PC-9 (cell line): ENCODE measurements around the gene NDUFS1. TPM values are rescaled to one million over a fixed set of nuclear protein-coding genes. Genes with fewer than 3 reads are reported as not detected.
A peak's percentile ranks its signal among the peaks of the same experiment; 100 is the strongest.
"Not testable (repeated sequence)": the region's sequence is repeated elsewhere in the genome, so short reads cannot be mapped to it uniquely, and the experiment has no call there.

Source experiments
- BruUV-seq: library from RNA; stranded (reverse); fragments of 400-500 nt; replicated peaks from 2 replicates; lab custom pipeline; 2021; lab: Mats Ljungman, UMichigan
- CTCF ChIA-PET: fragments of 300-600 bp; sonication (Branson Sonifier 250); formaldehyde crosslinking; loops from one replicate; lab custom pipeline; 2022; ENCODE audit warnings: antibody characterized with exemption; lab: Charles Lee
- POLR2A ChIA-PET: fragments of 300-600 bp; sonication (Branson Sonifier 250); formaldehyde crosslinking; loops from one replicate; lab custom pipeline; 2022; ENCODE audit warnings: antibody characterized with exemption; ENCODE audit not compliant: unreplicated experiment; lab: Charles Lee
- DNase-seq, 2 experiments: peaks; one replicate each; pipeline versions ENCODE4 v3.0.0 to v3.0.0-alpha.2; 2015 to 2022; ENCODE audit warnings: mixed read lengths in 1 of 2
- H2AFZ ChIP-seq: fragments of 200-600 bp; sonication (generic); 2 replicates; pipeline ENCODE4 v1.8.1; 2017; ENCODE audit warnings: antibody characterized with exemption
- H3F3A ChIP-seq: fragments of 200-600 bp; sonication (generic); 2 replicates; pipeline ENCODE4 v1.8.1; 2017; ENCODE audit warnings: antibody characterized with exemption, mild to moderate bottlenecking, low read depth; ENCODE audit not compliant: insufficient read depth
- H3K27ac ChIP-seq: fragments of 200-600 bp; sonication (generic); 2 replicates; pipeline ENCODE4 v1.6.1; 2016; ENCODE audit warnings: mixed run types
- H3K27me3 ChIP-seq: fragments of 200-600 bp; sonication (generic); 2 replicates; pipeline ENCODE4 v1.6.1; 2016; ENCODE audit warnings: low read depth, mixed run types; ENCODE audit not compliant: insufficient read depth
- H3K36me3 ChIP-seq: fragments of 200-600 bp; sonication (generic); 2 replicates; pipeline ENCODE4 v1.6.1; 2016; ENCODE audit warnings: low read depth, mixed run types
- H3K4me1 ChIP-seq: fragments of 200-600 bp; sonication (generic); replicated peaks from 2 replicates; pipeline ENCODE4 v1.6.1; 2016; ENCODE audit warnings: mixed run types; ENCODE audit not compliant: insufficient read depth
- H3K4me2 ChIP-seq: fragments of 200-600 bp; sonication (generic); 2 replicates; pipeline ENCODE4 v1.6.1; 2017; ENCODE audit warnings: mixed run types
- H3K4me3 ChIP-seq: fragments of 200-600 bp; sonication (generic); 2 replicates; pipeline ENCODE4 v1.6.1; 2016; ENCODE audit warnings: mixed run types
- H3K79me2 ChIP-seq: fragments of 200-600 bp; sonication (generic); 2 replicates; pipeline ENCODE4 v1.6.1; 2017; ENCODE audit warnings: low read depth, mixed run types
- H3K9me2 ChIP-seq: fragments of 200-600 bp; sonication (generic); 2 replicates; pipeline ENCODE4 v1.8.1; 2017; ENCODE audit warnings: mild to moderate bottlenecking; ENCODE audit not compliant: insufficient read depth
- H3K9me3 ChIP-seq: fragments of 200-600 bp; sonication (generic); 2 replicates; pipeline ENCODE4 v1.8.1; 2016; ENCODE audit warnings: low read depth; ENCODE audit not compliant: insufficient read depth
- H4K20me1 ChIP-seq: fragments of 200-600 bp; sonication (generic); 2 replicates; pipeline ENCODE4 v1.8.1; 2017; ENCODE audit not compliant: insufficient read depth
- EZH2 ChIP-seq: fragments of 200-600 bp; sonication (generic); IDR thresholded peaks from 2 replicates; pipeline ENCODE4 v1.8.0; 2017; ENCODE audit warnings: antibody characterized with exemption, low read depth
- intact Hi-C: fragments of 100-400 bp; cut with micrococcal nuclease; formaldehyde crosslinking; loops from one replicate; pipeline ENCODE4 v1.10.0; 2022; ENCODE audit not compliant: unreplicated experiment
- total RNA-seq: library from RNA; stranded (reverse); gene quantifications from 2 replicates; pipeline ENCODE4 v1.2.3, GENCODE V29; 2021
- TF ChIP-seq, protein P1 (sequence below): fragments of 200-600 bp; sonication (generic); conservative IDR thresholded peaks from 2 replicates; pipeline ENCODE4 v1.6.1; 2017; ENCODE audit warnings: mixed run types, antibody characterized with exemption, mild to moderate bottlenecking, moderate library complexity

NDUFS1 gene
- total RNA-seq, 1 experiment from 2014 or later, result 68.9 TPM

DNA sequence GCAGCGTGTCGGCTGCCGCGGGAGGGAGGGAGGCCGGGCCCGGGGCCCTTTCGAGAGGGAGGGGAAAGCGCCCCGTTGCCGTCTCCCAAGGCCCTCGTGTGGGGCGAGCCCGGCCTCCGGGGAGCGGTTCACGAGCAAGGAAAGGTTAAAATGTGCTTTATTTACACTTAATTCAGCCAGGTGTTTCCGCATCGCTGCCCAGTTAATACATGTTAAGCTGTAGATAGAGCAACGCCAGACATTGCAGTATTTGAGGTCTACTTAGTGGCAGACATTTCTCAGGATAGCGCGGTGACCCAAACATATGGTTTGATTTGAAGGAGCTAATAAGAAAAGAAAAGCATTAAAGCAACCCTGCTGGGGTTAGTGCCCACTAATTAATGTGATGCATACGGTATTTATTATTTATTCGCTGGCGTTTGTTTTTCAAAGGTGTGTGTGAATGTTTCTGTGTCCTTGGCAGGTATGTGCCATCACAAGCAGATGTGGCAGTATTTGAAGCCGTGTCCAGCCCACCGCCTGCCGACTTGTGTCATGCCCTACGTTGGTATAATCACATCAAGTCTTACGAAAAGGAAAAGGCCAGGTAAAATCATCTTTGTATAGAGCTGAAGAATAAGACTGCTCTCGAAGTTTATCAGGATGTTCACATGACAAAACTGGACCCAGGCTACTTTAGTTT is 1.0 kb upstream of the NDUFS1 start:
- peaks cover 22% of the 10 kb centered on the region for H3F3A ChIP-seq
- peak overlapping the region; percentile 81 for H3K27ac ChIP-seq
- TF ChIP-seq EZH2, result no peak
- TF ChIP-seq, protein P1, sequence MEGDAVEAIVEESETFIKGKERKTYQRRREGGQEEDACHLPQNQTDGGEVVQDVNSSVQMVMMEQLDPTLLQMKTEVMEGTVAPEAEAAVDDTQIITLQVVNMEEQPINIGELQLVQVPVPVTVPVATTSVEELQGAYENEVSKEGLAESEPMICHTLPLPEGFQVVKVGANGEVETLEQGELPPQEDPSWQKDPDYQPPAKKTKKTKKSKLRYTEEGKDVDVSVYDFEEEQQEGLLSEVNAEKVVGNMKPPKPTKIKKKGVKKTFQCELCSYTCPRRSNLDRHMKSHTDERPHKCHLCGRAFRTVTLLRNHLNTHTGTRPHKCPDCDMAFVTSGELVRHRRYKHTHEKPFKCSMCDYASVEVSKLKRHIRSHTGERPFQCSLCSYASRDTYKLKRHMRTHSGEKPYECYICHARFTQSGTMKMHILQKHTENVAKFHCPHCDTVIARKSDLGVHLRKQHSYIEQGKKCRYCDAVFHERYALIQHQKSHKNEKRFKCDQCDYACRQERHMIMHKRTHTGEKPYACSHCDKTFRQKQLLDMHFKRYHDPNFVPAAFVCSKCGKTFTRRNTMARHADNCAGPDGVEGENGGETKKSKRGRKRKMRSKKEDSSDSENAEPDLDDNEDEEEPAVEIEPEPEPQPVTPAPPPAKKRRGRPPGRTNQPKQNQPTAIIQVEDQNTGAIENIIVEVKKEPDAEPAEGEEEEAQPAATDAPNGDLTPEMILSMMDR, result no peak
- peaks cover 16% of the 10 kb centered on the region for H3K4me1 ChIP-seq
- no peaks in the 10 kb centered on the region for H3K9me3 ChIP-seq
- H3K79me2 ChIP-seq, result peaks cover 67% of the 10 kb centered on the region
- H3K9me2 ChIP-seq, result no peaks in the 10 kb centered on the region
- peak overlapping the region; percentile 94 for H3K4me3 ChIP-seq
- H3K36me3 ChIP-seq, result peaks cover 28% of the 10 kb centered on the region
- ChIA-PET POLR2A (interaction anchor here (0.7 kb wide), 1 partner anchor 40 kb away, joined by 9 read pairs; no protein-coding TSS in a partner anchor), CTCF (no interaction called here)
- H2AFZ ChIP-seq, result peak overlapping the region; percentile 85; the same call in 1 of the 2 replicates
- BruUV-seq, result no TSS peak
- no peak for DNase-seq
- H3K27me3 ChIP-seq, result no peaks in the 10 kb centered on the region
- peak overlapping the region; percentile 97 for H3K4me2 ChIP-seq
- H4K20me1 ChIP-seq, result no peaks in the 10 kb centered on the region; the same call in none of the 2 replicates
- intact Hi-C loops, result loop anchor here (5.0 kb wide), 1 partner anchor 52 kb away; a partner anchor contains a TSS

DNA sequence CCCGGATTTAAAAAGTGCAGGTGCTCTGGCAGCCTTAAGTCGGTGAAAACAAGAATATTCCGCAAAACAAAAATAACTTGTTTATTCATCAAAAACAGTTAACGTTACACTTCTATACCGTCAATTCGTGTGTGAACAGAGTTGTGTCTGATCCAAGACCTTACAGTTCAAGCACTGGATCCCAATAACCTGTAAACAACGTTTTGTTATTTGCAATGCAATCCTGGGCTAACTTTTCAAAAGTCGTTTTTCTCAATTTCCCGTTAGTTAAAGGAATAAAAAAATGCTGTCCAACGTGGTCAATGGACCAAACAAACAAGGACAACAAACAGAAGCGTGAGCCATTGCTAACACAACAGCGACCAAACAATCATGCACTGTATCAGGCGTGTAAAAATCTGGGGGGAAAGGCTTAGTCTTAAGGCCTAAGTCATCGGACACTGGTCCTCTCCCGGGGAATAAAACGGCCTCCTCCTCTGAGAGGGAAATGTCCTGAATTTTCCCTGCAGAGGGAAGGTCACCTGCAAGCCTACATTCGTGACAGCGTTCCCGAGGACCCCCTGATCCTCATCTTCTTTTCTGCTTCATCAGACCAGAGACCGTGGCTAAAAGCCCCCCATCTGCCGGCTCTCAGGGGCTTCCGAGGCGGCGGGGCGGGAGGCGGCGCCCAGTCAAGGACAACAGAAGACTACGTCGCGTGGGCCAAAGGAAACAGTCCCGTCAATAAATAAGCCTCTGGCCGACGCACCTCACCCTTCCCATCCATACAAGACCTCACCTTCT is 490 bp downstream of the NDUFS1 start:
- Histone ChIP-seq H3K4me1 (peaks cover 16% of the 10 kb centered on the region), H3K9me2 (no peaks in the 10 kb centered on the region), H3K27me3 (no peaks in the 10 kb centered on the region), H3K4me2 (peak overlapping the region; percentile 92), H3K79me2 (peaks cover 78% of the 10 kb centered on the region), H3K9me3 (no peaks in the 10 kb centered on the region), H3K27ac (peak overlapping the region; percentile 60), H2AFZ (peak overlapping the region; percentile 85), H3K36me3 (peaks cover 28% of the 10 kb centered on the region), H3F3A (peaks cover 22% of the 10 kb centered on the region), H4K20me1 (peaks cover 4% of the 10 kb centered on the region), H3K4me3 (peak overlapping the region; percentile 94)
- CTCF ChIA-PET, result no interaction called here
- TF ChIP-seq EZH2, result no peak
- TF ChIP-seq, protein P1, result no peak
- POLR2A ChIA-PET, result no interaction called here
- intact Hi-C loops, result loop anchor here (10.0 kb wide), 1 partner anchor 606 kb away; the partner anchor contains the start of genes FASTKD2 and MDH1B
- BruUV-seq, result TSS peak; percentile 68
- DNase-seq, result peak in 1 of 2 experiments; percentile 37

DNA sequence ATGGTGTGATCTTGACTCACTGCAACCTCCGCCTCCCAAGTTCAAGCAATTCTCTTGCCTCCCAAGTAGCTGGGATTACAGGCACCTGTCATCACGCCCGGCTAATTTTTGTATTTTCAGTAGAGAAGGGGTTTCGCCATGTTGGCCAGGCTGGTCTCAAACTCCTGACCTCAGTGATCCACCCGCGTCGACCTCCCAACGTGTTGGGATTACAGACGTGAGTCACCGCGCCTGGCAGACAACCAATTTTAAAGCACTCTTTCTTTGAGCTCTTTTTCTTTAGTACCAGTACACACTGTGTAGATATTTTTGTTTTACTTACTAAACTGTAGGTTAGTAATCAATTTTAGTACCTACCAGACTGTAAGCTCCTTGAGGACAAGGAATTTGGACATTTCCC is 2.2 kb downstream of the NDUFS1 start:
- H3K9me3 ChIP-seq, BruUV-seq, H4K20me1 ChIP-seq, H2AFZ ChIP-seq, POLR2A ChIA-PET, H3K9me2 ChIP-seq, H3K27ac ChIP-seq, H3K27me3 ChIP-seq, H3F3A ChIP-seq, DNase-seq: not testable (repeated sequence)
- Histone ChIP-seq H3K4me1 (peaks cover 16% of the 10 kb centered on the region), H3K4me2 (peak overlapping the region; percentile 92; the same call in 1 of the 2 replicates), H3K36me3 (peaks cover 14% of the 10 kb centered on the region), H3K4me3 (peak overlapping the region; percentile 94; the same call in 1 of the 2 replicates), H3K79me2 (peaks cover 75% of the 10 kb centered on the region)
- intact Hi-C loops, result loop anchor here (10.0 kb wide), 1 partner anchor 608 kb away; the partner anchor contains the start of genes FASTKD2 and MDH1B
- CTCF ChIA-PET, result interaction anchor here (0.6 kb wide), 2 partner anchors 9 to 102 kb away, joined by 3 to 7 read pairs; no protein-coding TSS in a partner anchor
